GM19025 (cell line): ENCODE results near the gene AKR1B15.
"Not testable (repeated sequence)": the region's sequence is repeated elsewhere in the genome, so short reads cannot be mapped to it uniquely, and the experiment has no call there.

ENCODE experiments used
- ATAC-seq: cut with Tn5 transposase; IDR thresholded peaks from one replicate; pipeline ENCODE4 v1.9.1; 2021; ENCODE audit warnings: mild to moderate bottlenecking, low read depth, moderate library complexity; ENCODE audit not compliant: unreplicated experiment

AKR1B15 gene

DNA sequence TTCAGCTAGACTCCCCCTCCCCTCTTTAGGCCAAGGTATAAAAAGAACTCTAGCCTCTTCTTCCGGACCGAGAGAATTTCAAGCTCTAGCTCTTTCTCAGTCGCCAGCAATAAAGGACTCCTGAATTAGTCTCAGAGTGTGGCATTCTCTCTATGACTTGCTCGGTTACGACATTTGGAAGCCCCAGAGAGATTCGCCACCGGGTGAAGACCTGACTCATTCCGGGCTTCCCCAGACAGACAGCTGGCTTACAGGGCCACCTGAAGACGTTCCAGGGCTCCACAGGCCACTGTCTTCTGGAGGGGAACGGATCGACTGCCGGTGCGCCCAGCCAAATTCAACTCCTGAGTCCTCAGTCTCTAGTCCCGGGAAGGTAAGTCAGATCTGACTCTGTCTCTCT lies at the start of gene AKR1B15:
AKR1B15 (plus strand) TSS at position 234 of the 400 bp plus-strand sequence. CDS start 15,510 bp downstream, outside the sequence.
- ATAC-seq, result peak; percentile 95

DNA sequence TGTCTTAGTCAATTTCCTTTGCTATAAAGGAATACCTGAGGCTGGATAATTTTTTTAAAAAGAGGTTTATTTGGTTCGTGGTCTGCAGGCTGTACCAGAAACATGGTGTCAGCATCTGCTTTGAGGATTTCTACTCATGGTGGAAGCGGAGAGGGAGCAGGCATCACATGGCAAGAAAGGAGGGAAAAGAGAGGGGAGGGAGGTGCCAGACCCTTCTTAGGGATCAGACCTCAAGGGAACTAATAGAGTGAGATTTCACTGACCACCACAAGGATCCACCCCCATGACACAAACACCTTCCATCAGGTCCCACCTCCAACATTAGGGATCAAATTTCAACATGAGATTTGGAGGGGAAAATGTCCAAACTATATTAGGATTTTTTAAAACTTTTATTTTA lies 48.5 kb upstream of the AKR1B15 start:
- ATAC-seq, result no peak

DNA sequence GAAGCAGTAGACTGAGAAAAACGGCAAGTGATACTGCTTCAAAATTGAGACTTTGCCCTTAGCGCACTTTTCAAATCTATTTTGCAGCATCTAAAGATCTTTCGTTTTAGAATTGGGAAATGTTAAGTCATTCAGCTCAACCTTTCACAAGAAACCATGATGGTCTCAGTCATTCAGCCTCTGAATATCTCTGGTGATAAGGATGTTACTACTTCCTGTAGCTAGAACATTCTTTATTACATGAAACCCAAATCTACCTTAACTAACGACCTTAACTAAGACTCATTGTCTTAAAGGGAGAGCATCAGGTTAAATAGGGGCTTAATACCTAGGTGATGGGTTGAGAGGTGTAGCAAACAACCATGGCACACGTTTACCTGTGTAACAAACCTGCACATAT lies 47.9 kb upstream of the AKR1B15 start:
- ATAC-seq, result no peak

- no peak for ATAC-seq
These were observed 46.2 kb upstream of the AKR1B15 start for GRCh38 chr7:134502463-134503371.

DNA sequence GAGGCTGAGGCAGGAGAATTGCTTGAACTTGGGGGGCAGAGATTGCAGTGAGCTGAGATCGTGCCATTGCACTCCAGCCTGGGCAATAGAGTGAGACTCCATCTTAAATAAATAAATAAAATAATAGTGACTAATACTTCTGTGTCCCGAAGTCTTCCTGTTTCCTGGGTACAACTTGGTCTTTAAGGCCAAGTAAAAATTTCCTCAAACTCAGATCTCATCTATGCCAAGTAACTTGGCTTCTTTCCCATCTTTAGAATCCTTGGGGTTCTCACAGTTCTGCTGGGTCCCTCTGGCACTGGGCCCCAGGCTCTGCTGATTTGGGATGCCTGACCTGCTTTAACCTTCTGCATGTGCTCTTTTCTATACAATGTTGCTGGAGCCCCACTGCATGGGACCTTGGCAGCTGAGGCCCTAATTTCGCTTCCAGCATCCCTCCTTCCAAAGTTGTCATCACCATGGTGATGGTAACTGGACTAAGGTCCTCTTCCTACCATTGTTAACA lies 44.2 kb upstream of the AKR1B15 start:
- ATAC-seq, result no peak

GRCh38 chr7:134505856-134506255 lies 43.1 kb upstream of the AKR1B15 start:
- ATAC-seq, result no peak

GRCh38 chr7:134509010-134509409 lies 39.9 kb upstream of the AKR1B15 start:
- no peak for ATAC-seq

GRCh38 chr7:134510646-134511045 lies 38.3 kb upstream of the AKR1B15 start:
- ATAC-seq, result no peak

DNA sequence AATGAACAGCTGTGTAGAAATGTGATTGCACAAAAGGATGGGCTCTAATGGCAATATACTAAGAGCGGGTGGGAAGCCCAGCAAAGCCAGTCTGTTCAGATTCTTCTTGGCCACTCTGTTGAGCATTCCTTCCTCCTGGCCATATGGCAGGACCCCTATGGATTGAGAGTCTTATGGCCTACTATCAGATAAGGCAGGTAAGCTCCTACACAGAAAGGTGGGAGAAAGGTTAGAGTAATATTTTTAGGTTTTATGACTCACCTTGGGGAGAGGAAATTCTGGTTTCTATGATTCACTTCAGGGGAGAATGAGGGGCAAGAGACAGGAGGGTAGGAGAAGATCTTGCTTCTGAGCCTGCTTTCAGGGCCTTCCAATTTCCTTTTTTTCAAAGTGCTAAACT lies 36.6 kb upstream of the AKR1B15 start:
- ATAC-seq, result no peak

DNA sequence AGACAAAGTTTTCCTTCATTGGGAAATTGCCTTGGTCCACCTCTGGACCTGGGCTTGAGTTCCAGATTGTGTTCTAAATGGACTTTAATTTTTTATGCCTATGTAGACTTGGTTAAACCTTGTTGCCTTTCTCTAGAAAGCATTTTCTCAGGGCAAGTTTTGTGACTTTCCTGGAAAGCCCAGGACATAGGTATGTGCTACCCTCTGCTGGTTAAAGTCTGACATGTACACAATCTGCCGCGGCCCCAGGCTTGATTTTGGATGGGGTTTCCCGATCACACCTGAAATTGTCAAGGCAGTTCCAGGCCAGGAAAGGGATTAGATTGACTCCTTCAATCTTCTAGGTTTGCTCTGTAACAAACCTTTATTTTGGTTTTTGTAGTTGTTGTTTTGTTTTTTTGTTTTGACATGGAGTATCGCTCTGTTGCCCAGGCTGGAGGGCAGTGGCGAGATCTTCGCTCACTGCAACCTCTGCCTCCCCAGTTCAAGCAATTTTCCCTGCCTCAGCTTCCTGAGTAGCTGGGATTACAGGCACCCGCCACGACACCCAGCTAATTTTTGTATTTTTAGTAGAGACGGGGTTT lies 35.6 kb upstream of the AKR1B15 start:
- no peak for ATAC-seq

- ATAC-seq, result no peak
These were observed 34.8 kb upstream of the AKR1B15 start for GRCh38 chr7:134514106-134514505.

DNA sequence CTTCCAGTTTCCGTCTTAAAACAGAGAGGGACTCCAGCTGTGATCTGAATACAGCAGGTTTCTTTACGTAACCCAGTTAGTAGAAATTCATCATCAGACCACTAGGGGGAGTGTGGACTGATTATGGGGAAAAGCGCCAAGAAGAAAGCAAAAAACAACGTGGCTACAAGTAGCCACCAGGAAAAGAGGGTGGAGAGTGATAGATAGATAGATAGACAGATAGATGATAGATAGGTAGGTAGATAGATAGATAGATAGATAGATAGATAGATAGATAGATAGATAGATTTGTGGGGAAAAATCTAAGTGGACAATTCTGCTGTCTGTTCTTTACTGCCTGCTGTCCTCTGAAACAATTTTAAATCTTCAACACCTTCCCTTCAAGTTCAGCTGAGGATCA lies 34.2 kb upstream of the AKR1B15 start:
- no peak for ATAC-seq

GRCh38 chr7:134515569-134516468 lies 33.1 kb upstream of the AKR1B15 start:
- no peak for ATAC-seq

DNA sequence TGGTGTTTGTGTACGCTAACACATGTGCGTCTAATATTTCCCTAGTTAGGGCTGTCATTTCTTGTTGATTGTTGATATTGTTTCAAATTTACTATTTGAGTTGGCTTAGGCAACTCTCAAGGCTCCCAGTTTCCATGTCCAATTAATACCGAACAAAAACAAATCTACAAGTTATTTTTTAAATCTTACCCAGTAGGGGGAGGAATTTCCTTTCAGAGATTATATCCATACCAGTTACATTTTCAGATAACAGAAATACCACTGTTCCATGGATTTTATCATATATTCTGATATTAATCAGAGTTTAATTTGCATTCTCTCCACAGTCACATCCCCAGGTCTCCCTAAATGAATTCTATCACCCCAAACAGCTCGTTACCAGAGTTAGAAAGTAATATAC lies 28.8 kb upstream of the AKR1B15 start:
- ATAC-seq, result no peak

DNA sequence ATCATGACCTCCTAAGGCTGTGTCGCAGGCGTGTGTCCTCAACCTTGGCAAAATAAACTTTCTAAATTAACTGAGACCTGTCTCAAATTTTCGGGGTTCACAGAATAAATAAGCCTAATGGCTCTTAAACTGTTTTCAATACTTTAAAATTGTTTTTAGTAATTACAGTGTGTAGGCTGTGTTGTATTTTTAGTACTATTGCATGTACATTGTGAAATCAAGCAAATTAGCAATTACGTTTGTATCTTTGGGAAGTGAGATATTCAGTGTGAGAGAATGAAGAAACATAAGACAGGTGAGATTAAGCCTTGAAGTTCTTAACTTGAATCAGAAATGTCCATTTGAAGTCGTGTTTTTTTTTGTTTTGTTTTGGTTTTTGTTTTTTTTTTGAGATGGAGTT lies 26.3 kb upstream of the AKR1B15 start:
- ATAC-seq, result no peak

GRCh38 chr7:134525449-134525848 lies 23.5 kb upstream of the AKR1B15 start:
- ATAC-seq, result not testable (repeated sequence)

GRCh38 chr7:134526552-134527248 lies 22.2 kb upstream of the AKR1B15 start:
- ATAC-seq, result not testable (repeated sequence)

DNA sequence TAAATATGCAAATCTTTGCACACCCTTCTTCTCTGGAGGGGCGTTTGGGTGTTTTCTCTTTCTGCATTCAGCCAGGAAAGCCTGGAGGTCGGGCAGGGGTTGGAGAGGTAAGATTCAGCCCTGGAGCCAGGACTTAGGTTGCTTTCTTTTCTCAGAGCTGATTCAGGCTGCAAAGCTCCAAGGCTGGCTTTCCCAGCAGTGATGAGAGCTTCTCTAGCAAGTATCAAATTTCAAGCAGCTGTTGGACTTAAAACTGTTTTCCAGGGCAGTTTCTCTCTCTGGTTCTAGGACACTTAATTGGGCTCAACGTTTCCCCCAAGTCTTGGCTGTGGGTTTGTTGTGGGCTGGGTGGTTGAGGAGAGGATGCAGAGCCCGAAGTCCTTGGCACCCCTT lies 20.9 kb upstream of the AKR1B15 start:
- no peak for ATAC-seq

- no peak for ATAC-seq
These were observed 20.2 kb upstream of the AKR1B15 start for GRCh38 chr7:134528749-134529148.

DNA sequence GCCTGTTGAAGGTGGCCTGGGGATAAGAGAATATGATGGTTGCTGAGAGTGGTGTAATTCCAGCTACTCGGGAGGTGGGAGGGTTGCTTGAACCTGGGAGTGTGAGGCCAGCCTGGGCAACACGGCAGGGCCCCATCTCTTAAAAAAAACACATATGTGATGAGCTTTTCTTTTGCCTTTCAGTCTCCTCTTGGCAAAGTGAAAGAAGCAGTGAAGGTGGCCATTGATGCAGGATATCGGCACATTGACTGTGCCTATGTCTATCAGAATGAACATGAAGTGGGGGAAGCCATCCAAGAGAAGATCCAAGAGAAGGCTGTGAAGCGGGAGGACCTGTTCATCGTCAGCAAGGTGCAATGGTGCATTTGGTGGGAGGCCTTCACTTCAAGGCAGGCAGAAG lies 18.4 kb upstream of the AKR1B15 start:
- no peak for ATAC-seq
